Esophagus mucosa (tissue), 1 donor: Measurements from ENCODE around the gene YBX2. TPM values are rescaled to one million over a fixed set of nuclear protein-coding genes. Genes with fewer than 3 reads are reported as not detected.

Experiments
- ATAC-seq: fragments of 200-7000 bp; cut with Tn5 transposase; one replicate; pipeline ENCODE4 v1.9.1; 2020
- total RNA-seq: library from RNA; stranded (reverse); gene quantifications from one replicate; pipeline ENCODE4 v1.2.4, GENCODE V29; 2023
- donor health status: DM: yes; HTN: yes; CAD: no.

The YBX2 gene
- total RNA-seq, 1 donor from 2014 or later = 0.96 TPM

DNA sequence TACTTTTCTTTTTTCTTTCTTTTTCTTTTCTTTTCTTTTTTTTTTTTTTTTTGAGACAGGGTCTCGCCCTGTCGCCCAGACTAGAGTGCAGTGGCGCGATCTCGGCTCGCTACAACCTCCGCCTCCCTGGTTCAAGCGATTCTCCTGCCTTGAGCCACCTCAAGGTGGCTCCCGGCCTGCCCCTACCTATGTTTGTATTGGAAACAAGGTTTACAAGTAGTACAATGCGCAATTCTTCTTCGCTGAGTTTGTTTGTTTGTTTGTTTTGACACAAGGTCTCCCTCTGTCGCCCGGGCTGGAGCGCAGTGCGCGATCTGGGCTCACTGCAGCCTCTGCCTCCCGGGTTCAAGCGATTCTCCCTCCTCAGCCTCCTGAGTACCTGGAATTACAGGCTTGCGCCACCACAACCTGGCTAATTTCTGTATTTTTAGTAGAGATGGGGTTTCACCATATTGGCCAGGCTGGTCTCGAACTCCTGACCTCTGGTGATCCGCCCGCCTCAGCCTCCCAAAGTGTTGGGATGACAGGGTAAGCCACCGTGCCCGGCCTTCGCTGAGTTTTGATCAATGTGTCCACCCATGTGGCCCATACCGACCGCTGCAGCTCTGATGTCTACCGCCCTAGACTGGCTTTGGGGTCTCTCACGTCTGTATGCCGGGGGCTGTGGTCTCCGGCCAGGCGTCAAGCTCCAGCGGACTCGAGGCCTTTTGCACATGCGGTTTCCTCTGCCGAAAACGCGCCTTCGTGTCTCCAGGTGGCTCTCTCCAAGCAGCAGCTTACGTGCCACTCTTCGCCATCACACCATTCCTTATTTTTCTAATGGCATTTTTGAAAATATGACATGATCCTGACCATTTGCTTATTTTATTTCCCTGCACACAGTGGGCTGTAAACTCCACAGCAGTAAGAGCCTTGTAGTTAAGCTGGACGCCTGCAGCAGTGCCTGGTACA lies 1.1 kb upstream of the YBX2 start:
- no peak for ATAC-seq

DNA sequence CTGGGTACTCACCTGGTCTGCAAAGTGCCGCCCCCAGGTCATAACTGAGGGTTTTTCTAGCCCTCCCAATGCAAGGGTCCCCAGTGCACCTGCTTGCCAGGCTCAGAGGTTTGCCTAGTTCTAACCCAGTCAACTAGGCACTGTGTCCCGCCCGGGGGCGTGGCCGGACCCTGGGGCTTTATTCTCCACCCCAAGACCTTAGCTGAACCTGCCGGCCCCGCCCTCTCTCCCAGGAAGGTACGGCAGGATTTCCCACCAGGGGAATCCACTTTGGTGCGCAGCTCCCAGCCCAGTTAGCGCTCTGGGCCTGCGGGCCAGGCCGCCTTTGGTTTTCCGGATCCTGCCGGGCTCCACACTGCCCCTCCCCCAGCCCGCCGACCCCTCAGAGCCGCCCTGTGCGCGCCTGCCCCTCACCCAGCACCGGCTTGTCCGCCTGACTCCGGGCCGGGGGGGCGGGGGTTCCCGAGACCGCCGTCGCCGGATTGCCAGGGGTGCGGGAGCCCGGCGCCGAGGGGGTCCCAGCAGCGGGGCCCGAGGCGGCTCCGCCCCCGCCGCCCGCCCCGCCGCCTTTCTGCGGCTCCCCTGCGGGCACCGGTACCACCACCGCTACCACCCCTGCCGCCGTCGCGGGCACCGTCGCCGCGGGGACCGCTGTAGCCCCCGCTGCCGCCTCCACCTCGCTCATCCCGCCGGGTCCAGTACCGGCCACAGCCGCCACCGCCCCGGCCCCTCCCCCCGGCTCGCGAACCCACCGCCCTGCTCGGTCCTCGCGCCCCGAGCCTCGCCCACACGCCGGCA lies 424 bp downstream of the YBX2 start:
- peak; percentile 65 for ATAC-seq

DNA sequence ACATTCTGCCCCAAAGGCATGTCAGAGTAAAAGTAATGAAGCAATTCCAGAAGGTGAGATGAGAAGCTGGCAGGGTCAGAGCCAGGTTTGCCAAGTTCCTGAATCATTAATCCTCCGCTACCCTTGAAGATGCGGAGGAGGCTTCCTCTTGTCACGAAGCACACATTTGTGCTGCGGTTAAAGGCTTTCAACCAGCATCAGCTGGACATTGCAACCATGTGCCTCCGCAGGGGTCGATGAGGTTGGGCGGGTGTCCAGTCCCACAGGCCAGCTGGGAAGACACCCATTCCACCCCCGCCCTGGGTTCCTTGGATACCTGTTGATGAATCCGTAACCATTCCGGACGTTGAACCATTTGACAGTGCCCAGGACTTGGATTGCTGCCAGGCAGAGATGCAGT lies 1.3 kb downstream of the YBX2 start:
- ATAC-seq = peak; percentile 5

DNA sequence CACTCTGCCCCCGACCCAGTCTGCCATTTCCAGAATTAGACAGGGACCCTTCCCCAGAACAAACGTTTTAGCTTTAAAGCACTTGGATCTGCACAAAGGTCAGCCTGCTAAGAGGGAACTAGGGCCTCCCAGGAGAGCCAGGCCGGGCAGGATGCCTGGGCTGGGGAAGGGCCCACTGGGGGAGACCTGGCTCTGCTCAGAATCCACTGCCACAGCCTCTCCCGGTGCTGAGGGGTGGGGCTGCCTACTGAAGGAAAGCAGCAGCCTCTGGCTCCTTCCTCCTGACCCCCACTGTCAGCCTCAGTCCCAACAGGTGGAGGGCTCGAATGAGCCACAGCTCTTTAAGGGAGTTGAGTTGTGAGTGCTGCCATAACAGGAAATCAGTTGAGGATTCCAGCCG lies 1.7 kb downstream of the YBX2 start:
- peak; percentile 3 for ATAC-seq

DNA sequence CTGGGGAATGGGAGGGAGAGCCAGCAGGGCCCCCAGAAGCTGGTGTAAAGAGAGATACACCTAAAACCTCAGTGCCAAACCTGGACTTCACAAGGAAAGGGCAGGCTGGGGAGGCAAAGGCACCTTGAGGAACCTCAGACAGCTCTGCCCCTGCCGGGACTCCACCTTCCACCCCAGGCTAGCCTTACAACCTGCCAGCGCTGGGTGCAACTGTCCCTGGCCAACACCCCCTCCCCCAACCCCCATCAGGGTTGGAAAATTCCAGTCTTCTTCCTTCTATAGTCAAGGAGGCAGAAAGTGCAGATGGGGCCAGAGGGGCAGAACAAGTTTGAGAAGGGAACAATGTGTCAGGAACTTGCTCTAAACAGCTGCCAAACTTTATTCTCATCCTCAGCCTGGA lies 2.2 kb downstream of the YBX2 start:
- ATAC-seq = no peak

DNA sequence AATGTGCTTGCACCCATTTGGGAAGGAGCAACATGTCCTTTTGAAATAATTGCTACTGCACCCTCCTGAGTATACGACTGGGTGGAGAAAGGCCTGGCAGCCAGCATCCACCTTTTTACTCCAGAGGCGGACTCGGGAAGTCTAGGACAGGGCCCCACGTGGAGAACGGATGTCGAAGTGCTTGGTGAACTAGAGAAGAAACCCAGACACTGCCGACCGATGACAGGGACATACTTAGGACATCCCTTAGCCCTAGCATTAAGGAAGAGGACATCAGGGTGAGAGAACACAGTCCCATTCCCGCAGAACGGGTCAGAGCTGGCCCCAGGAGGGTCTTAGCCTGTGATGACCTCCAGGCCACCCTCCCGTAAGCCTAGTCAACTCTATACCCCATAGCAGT lies 3.8 kb downstream of the YBX2 start:
- ATAC-seq = no peak

DNA sequence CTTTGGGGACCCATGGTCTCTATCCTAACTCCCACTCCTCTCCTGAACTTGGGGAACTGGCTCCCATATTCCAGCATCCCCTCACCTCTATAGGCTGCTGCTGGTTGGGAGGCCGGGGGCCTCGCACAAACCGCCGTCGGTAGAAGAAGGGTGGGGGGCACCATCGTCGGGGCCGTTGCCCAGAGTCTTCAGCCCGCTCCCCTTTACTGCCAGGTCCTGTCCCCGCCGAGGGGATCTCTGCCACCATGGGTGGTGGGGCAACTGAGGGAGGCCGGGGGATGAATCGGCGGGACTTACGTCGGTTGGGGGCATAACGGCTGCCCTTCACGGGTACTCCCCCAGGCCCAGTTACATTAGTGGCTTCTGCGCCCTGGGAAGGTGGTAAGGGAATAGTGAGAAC lies 4.3 kb downstream of the YBX2 start:
- no peak for ATAC-seq

DNA sequence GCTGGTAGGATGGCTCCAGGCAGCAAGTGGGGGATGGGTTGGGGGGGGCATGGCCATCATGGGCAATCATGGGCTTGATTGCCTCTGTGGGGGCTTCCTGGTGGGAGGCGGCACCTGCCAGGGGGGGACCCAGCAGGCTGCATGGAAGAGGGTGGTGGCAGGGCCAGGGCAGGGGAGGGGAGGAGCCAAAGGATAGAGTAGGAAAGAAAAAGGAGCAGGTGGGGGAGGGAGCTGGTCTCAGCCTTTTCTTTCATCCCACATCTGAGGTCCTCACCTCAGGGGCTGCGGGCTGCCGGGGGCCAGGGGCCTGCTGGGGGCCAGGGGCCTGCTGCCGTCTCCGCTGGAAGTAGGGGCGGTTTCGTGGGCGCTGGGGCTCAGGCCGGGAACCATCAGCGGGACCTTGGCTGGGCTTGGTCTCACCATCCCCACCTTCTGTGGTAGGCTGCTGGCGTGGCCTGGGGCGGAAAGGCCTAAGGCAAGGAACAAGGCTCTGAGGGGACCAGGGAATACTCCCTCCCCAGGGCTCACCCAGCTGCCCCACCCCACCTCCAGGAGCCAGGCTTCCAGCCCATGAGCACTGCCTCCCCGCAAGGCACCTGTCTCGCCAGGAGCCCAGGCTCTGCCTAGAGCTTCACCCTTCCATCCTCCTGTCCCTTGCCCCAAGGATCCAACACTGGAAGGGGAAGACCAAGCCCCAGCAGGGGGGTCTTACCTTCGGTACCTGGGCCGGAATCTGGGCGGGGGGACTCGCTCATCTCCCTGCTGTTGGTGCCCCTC lies 5.0 kb downstream of the YBX2 start:
- no peak for ATAC-seq

DNA sequence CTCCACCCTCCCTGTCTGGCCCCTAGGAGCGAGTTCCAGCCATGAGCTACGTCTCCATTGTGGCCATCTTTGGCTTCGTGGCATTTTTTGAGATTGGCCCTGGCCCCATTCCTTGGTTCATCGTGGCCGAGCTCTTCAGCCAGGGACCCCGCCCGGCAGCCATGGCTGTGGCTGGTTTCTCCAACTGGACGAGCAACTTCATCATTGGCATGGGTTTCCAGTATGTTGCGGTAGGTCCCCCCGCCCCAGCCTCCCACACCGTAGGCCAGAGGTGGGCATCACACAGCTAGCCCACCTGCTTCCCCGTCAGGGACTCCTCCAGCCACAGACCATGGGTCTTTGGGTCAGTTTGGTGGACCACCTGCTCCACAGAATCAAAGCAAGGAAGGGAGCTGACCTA lies 8.8 kb downstream of the YBX2 start:
- no peak for ATAC-seq

DNA sequence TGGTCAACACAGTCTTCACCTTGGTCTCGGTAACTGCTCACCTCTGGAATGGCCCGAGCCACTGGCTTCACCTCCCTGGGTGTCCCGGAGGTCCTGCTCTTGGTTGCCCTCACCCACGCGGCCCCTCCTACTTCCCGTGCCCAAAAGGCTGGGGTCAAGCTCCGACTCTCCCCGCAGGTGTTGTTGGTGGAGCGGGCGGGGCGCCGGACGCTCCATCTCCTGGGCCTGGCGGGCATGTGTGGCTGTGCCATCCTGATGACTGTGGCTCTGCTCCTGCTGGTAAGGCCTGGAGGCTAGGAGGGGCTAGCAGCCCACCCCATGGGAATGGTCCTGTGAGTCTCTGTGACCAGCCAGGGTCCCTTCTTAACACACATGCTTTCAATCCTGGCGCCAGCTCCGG lies 9.5 kb downstream of the YBX2 start:
- no peak for ATAC-seq

DNA sequence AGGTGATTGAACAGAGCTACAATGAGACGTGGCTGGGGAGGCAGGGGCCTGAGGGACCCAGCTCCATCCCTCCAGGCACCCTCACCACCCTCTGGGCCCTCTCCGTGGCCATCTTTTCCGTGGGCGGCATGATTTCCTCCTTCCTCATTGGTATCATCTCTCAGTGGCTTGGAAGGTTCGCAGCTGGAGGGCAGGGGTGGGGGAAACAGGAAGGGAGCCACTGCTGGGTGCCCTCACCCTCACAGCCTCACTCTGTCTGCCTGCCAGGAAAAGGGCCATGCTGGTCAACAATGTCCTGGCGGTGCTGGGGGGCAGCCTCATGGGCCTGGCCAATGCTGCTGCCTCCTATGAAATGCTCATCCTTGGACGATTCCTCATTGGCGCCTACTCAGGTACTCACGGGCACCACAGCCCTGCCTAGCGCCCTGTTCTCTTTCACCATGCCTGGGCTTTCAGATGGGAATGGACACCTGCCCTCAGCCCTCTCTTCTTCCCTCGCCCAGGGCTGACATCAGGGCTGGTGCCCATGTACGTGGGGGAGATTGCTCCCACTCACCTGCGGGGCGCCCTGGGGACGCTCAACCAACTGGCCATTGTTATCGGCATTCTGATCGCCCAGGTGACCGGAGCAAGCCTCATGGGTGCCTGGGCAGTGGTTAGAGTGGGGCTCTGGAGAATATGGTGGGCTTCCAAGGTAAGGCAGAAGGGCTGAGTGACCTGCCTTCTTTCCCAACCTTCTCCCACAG lies 10.8 kb downstream of the YBX2 start:
- no peak for ATAC-seq

DNA sequence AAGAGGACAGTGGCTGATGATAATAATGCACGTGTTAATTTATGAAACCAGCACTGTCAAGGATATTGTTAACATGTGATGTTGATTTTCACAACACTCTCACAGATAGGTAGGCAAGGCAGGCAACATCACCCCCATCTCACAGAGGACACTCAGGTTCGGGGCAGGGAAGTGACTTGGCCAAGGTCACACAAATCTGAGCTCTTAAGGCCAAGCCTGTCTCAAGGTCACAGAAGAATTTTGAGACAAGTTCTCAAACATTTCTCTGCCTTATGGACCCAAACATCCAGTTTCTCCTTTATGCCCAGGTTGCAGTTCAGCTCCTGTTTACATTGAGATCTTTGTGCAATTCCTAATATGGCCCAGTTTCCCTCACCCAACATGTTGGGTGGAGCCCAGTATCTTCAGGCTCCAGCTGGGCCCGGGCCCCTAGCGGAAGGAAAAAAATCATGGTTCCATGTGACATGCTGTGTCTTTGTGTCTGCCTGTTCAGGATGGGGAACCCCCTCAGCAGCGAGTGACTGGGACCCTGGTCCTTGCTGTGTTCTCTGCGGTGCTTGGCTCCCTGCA lies 11.6 kb downstream of the YBX2 start:
- no peak for ATAC-seq

DNA sequence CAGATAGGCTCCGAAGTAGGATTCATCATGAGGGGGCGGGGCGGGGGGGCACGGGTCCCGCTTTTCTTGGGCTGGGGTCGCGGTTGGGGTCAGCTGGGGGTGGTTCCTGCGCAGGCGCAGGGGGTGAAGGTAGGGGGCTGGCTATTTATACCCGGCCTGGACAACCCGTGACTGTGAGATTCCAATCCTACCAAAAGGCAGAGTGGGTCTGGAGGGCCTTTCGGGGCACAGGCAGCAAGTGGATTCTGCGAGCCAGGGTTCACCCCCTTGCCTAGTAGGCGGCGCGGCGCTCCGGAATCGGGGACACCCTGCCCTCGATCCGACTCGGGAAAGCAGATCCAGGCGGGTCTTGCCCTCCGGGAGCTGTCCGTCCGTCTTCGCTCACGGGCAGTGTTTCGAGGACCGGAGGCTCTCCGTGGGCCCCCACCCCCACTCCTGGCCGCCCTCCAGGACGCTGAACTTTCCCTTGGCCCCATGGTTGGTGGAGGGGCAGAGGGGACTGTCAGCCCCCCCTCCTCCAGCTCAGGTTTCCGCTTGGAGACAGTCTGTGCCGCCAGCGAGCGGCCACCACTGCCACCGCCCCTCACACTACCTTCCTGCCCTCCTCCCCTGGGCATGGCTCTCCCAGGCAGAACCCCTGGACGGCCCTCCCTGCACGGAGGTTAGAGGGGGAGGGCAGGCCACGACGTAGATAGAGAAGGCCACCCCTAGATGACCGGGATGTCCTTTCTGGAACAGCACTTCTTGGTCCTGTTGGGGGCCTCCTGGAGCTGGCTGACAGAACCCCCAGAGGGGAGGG lies 12.3 kb downstream of the YBX2 start:
- ATAC-seq = no peak

DNA sequence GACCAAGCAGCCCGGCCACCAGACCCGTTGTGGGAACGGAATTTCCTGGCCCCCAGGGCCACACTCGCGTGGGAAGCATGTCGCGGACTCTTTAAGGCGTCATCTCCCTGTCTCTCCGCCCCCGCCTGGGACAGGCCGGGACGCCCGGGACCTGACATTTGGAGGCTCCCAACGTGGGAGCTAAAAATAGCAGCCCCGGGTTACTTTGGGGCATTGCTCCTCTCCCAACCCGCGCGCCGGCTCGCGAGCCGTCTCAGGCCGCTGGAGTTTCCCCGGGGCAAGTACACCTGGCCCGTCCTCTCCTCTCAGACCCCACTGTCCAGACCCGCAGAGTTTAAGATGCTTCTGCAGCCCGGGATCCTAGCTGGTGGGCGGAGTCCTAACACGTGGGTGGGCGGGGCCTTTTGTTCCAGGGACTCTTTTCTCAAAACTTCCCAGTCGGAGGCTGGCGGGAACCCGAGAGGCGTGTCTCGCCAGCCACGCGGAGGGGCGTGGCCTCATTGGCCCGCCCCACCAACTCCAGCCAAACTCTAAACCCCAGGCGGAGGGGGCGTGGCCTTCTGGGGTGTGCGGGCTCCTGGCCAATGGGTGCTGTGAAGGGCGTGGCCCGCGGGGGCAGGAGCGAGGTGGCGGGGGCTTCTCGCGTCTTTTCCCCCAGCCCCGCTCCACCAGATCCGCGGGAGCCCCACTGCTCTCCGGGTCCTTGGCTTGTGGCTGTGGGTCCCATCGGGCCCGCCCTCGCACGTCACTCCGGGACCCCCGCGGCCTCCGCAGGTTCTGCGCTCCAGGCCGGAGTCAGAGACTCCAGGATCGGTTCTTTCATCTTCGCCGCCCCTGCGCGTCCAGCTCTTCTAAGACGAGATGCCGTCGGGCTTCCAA lies 13.1 kb downstream of the YBX2 start, which contains the start of gene SLC2A4:
SLC2A4 (plus strand) TSS at position 645 of the 879 bp plus-strand sequence; CDS start at position 862, 217 bp downstream.
- peak; percentile 87 for ATAC-seq

DNA sequence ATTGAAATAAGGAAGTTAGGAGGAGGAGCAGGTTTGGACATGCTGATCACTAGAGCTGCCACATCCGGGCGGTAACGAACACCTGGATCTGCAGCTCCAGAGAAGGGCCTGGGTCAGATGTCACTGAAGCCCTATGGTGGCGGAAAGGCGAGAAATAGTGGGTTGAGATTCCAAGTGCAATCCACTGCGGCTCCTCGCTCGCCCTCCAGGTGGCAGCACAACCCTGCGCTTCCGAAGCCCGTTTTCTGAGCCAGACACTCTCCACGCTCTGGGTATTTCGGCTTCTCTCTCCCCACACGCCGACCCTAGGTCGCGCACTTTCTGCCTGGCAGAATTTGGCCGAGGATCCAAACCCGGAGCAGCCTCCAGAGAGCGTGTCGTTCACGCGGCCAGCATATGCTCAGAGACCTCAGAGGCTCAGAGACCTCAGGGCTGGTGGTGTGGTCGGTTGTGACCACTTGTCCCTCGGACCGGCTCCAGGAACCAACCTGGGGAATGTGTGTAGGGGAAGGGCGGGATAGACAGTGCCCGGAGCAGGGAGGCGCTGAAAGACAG lies 13.8 kb downstream of the YBX2 start:
- ATAC-seq = peak; percentile 83

DNA sequence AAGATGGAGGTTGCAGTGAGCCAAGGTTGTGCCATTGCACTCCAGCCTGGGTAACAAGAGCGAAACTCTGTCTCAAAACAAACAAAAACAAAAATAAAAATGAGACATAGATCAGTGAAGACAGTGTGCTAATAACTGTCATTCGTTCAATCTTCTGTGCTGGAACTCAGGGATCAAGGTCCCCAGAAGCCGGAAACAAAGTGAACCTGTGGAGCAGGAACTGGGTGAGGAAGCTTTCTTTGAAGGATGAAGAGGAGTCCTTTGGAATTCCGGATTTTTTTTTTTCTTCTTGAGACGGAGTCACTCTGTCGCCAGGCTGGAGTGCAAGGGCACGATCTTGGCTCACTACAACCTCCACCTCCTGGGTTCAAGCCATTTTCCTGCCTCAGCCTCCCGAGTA lies 15.0 kb downstream of the YBX2 start:
- no peak for ATAC-seq

DNA sequence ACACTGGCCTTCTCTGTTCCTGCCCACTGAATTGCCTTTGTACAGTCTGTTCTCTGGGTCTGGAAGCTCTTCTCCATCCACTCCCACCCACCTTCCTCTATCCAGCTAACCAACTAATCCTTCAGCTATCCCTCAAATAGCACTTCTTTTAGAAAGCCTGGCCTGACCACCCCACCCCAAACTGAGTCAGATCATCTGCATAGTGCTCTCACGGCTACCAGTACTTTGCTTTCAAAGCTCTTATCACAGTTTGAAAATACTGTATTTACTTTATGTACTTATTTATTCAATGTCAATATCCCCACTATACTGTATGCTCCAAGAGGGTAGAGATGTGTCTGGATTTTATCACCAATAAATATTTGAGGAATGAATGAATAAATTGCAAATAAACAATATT lies 27.7 kb downstream of the YBX2 start:
- no peak for ATAC-seq

DNA sequence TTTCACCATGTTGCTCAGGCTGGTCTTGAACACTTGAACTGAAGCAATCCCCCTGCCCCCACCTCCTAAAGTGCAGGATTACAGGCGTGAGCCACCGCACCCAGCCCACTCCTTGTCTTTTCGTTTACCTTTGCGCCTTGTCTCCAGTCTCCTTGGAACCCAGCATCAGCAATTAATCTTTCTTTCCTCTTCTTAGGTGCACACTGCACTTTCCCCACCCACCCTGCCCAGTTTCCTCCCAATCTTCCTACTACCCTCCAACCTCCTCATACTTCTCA lies 30.7 kb downstream of the YBX2 start:
- no peak for ATAC-seq

DNA sequence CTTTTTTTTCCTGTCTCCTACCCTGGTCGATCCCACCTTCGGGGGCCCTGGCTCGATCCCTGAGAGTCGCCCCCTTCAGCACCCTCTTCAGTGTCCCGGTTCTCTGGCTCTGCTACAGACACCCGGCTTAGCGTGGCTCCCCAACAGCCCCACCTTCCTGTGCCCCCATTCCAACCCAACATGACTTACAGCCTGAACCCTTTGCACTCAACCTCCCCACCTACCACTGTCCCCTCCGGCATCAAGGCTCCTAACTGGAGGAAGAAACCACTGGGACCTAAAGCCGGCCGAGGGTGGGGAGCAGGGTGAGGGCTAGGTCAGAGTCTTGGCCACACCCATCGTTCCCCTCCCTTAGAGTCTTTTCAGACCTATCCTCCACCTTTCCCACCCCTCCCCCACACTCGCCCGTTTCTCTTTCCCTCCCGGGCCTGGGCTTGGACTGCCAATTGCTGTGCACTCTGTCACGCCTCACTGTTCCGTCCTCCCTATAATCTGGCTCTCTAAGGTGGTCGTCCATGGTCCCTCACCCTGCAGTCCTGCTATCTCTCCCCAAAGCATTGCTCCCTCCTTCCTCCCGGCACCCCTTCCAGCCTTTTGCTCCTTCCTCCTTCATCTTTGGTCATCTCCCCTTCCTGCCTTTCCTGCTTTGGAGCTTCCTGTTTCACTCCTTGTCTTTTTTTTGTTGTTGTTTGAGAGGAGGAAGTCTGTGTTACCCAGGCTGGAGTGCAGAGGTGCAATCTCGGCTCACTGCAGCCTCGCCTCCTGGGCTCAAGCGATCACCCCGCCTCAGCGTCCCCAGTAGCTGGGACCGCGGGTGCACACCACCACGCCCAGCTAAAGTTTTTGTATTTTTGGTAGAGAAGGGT lies 31.3 kb downstream of the YBX2 start:
- peak; percentile 70 for ATAC-seq
